K562 (cell line): ENCODE measurements around the gene RALGPS1. TPM values are rescaled to one million over a fixed set of nuclear protein-coding genes. Genes with fewer than 3 reads are reported as not detected.
A peak's percentile ranks its signal among the peaks of the same experiment; 100 is the strongest.

Source experiments
- DIDO1 ChIP-seq: fragments of 450-650 bp; IDR thresholded peaks from 2 replicates; pipeline ENCODE4 v1.6.1; 2016; ENCODE audit warnings: low read depth, missing biosample characterization, missing genetic modification characterization
- ESRRA ChIP-seq: fragments of 450-650 bp; IDR thresholded peaks from 2 replicates; pipeline ENCODE4 v1.6.1; 2014; ENCODE audit warnings: low read depth, mild to moderate bottlenecking, moderate library complexity, borderline replicate concordance
- FOXA1 ChIP-seq: fragments of 450-650 bp; IDR thresholded peaks from 2 replicates; pipeline ENCODE4 v1.6.1; 2016; ENCODE audit warnings: mild to moderate bottlenecking, borderline replicate concordance
- NR1H2 ChIP-seq: sonication (generic); formaldehyde crosslinking; IDR thresholded peaks from 2 replicates; pipeline ENCODE4 v1.4.0; 2020; ENCODE audit warnings: mild to moderate bottlenecking, missing genetic modification reagents
- NR2C1 ChIP-seq, 2 experiments: fragments of 450-650 bp; IDR thresholded peaks; 2 replicates each; pipeline ENCODE4 v1.6.1; 2017; ENCODE audit warnings: mild to moderate bottlenecking in 2 of 2, antibody characterized with exemption in 1 of 2, inconsistent platforms in 1 of 2, missing compliant biosample characterization in 1 of 2, missing genetic modification characterization in 1 of 2
- POLR2AphosphoS2 ChIP-seq: IDR thresholded peaks from 2 replicates; pipeline ENCODE4 v1.6.1; 2012; ENCODE audit warnings: low read length, improper control_type of control experiment
- SOX6 ChIP-seq: fragments of 450-650 bp; IDR thresholded peaks from 2 replicates; pipeline ENCODE4 v1.6.1; 2014; ENCODE audit warnings: mild to moderate bottlenecking
- TCF7L2 ChIP-seq: fragments of 150-350 bp; IDR thresholded peaks from 2 replicates; pipeline ENCODE4 v1.6.1; 2016; ENCODE audit warnings: low read depth, mild to moderate bottlenecking, low read length, moderate library complexity
- TEAD4 ChIP-seq, 2 experiments: sonication (generic) in 1 of 2; formaldehyde crosslinking in 1 of 2; IDR thresholded peaks; 2 replicates each; pipeline versions ENCODE4 v1.6.1 to v1.8.0; 2012 to 2022; ENCODE audit warnings: borderline replicate concordance in 1 of 2, inconsistent platforms in 1 of 2, low read length in 1 of 2, mild to moderate bottlenecking in 1 of 2, missing genetic modification reagents in 1 of 2
- ZBTB7A ChIP-seq: IDR thresholded peaks from 2 replicates; pipeline ENCODE4 v1.6.1; 2011; ENCODE audit warnings: low read depth, mild to moderate bottlenecking, low read length, moderate library complexity, borderline replicate concordance; ENCODE audit not compliant: control insufficient read depth
- ZNF143 ChIP-seq: sonication (generic); formaldehyde crosslinking; IDR thresholded peaks from 2 replicates; pipeline ENCODE4 v1.9.0; 2022; ENCODE audit warnings: mild to moderate bottlenecking, missing genetic modification reagents
- ZNF253 ChIP-seq: fragments of 250-450 bp; sonication (Bioruptor Pico); conservative IDR thresholded peaks from 2 replicates; pipeline ENCODE4 v1.6.1; 2021; ENCODE audit warnings: mild to moderate bottlenecking
- ZNF347 ChIP-seq: fragments of 450-650 bp; formaldehyde crosslinking; IDR thresholded peaks from 2 replicates; pipeline ENCODE4 v1.4.0; 2020; ENCODE audit warnings: low read depth, mild to moderate bottlenecking, moderate library complexity
- polyA plus RNA-seq, 8 experiments: library from polyadenylated mRNA; depleted of rRNA in 4 of 8; stranded (reverse) in 5 of 8; unstranded in 3 of 8; fragments of >200 nt; fragmentation: Nextera tagmentation in 2 of 8; fragmentation: Illumina TruSeq in 1 of 8; extraction: Ambion mirVana in 2 of 8; extraction: Trizol in 1 of 8; gene quantifications; 2 replicates each; pipeline versions ENCODE4 v1.2.1 to v1.2.3, GENCODE V29; 2011 to 2014; ENCODE audit warnings: inconsistent platforms in 1 of 8, missing spikeins in 1 of 8
- total RNA-seq, 7 experiments: library from RNA; depleted of rRNA in 6 of 7; stranded (reverse); fragments of >200 nt in 6 of 7; fragmentation: Illumina TruSeq in 2 of 7; extraction: Trizol in 2 of 7; gene quantifications; 2 replicates each; pipeline versions ENCODE4 v1.2.1 to v1.2.3, GENCODE V29; 2011 to 2021; ENCODE audit warnings: low replicate concordance in 1 of 7
- TF ChIP-seq, protein P1 (sequence below): fragments of 250-450 bp; sonication (Bioruptor Pico); IDR thresholded peaks from 2 replicates; pipeline ENCODE4 v1.4.0; 2020
- TF ChIP-seq, protein P2 (sequence below): fragments of 450-650 bp; formaldehyde crosslinking; IDR thresholded peaks from 2 replicates; pipeline ENCODE4 v1.4.0; 2020; ENCODE audit warnings: mild to moderate bottlenecking, moderate library complexity
- TF ChIP-seq, protein P3 (sequence below): fragments of 450-650 bp; IDR thresholded peaks from 2 replicates; pipeline ENCODE4 v1.6.1; 2014; ENCODE audit warnings: low read depth, mild to moderate bottlenecking, moderate library complexity, borderline replicate concordance
- TF ChIP-seq, protein P4 (sequence below): fragments of 250-450 bp; sonication (Bioruptor Pico); IDR thresholded peaks from 2 replicates; pipeline ENCODE4 v1.8.0; 2022; ENCODE audit warnings: inconsistent platforms

The RALGPS1 gene
- total and polyA plus RNA-seq, 9 of the 15 experiments (the other 6 are each of a cell fraction or from before 2014, with no cell fraction given), result 0.04 to 2.6 (median 1.5) TPM

DNA sequence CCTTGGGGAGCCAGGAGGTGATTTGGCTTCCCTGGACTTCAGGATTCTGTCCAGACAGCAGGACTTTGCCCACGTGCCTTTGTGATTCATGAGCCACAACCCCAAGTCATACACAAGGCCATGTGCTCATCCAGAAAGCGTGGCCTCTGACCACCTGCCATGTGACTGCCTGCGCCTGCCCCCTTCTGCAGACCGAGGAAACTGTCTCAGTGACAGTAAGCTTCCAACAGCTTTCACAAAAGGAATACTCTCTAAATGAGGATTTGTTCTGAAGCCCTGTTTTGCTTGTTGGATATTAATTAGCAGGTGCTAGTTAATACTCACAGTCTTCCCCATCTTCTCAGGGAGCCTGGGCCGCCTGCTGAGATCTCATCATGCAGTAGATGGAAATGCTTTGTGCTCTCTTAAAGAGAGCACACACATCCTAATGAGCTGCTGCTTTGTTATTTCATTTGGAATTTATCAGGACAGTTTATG lies 244.8 kb downstream of the RALGPS1 start (continued):
- TF ChIP-seq, protein P1, sequence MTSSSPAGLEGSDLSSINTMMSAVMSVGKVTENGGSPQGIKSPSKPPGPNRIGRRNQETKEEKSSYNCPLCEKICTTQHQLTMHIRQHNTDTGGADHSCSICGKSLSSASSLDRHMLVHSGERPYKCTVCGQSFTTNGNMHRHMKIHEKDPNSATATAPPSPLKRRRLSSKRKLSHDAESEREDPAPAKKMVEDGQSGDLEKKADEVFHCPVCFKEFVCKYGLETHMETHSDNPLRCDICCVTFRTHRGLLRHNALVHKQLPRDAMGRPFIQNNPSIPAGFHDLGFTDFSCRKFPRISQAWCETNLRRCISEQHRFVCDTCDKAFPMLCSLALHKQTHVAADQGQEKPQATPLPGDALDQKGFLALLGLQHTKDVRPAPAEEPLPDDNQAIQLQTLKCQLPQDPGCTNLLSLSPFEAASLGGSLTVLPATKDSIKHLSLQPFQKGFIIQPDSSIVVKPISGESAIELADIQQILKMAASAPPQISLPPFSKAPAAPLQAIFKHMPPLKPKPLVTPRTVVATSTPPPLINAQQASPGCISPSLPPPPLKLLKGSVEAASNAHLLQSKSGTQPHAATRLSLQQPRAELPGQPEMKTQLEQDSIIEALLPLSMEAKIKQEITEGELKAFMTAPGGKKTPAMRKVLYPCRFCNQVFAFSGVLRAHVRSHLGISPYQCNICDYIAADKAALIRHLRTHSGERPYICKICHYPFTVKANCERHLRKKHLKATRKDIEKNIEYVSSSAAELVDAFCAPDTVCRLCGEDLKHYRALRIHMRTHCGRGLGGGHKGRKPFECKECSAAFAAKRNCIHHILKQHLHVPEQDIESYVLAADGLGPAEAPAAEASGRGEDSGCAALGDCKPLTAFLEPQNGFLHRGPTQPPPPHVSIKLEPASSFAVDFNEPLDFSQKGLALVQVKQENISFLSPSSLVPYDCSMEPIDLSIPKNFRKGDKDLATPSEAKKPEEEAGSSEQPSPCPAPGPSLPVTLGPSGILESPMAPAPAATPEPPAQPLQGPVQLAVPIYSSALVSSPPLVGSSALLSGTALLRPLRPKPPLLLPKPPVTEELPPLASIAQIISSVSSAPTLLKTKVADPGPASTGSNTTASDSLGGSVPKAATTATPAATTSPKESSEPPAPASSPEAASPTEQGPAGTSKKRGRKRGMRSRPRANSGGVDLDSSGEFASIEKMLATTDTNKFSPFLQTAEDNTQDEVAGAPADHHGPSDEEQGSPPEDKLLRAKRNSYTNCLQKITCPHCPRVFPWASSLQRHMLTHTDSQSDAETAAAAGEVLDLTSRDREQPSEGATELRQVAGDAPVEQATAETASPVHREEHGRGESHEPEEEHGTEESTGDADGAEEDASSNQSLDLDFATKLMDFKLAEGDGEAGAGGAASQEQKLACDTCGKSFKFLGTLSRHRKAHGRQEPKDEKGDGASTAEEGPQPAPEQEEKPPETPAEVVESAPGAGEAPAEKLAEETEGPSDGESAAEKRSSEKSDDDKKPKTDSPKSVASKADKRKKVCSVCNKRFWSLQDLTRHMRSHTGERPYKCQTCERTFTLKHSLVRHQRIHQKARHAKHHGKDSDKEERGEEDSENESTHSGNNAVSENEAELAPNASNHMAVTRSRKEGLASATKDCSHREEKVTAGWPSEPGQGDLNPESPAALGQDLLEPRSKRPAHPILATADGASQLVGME (CRISPR knock-in tag), result peak; percentile 60
- TF ChIP-seq, protein P2, sequence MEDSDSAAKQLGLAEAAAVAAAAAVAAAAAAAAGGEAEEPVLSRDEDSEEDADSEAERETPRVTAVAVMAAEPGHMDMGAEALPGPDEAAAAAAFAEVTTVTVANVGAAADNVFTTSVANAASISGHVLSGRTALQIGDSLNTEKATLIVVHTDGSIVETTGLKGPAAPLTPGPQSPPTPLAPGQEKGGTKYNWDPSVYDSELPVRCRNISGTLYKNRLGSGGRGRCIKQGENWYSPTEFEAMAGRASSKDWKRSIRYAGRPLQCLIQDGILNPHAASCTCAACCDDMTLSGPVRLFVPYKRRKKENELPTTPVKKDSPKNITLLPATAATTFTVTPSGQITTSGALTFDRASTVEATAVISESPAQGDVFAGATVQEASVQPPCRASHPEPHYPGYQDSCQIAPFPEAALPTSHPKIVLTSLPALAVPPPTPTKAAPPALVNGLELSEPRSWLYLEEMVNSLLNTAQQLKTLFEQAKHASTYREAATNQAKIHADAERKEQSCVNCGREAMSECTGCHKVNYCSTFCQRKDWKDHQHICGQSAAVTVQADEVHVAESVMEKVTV (CRISPR knock-in tag), result peak; percentile 30
- TF ChIP-seq ZNF143 (no peak), TEAD4 (IDR thresholded peaks at IDR 0.05; ENCODE audit: low read length) (0 out of 2 replicates have a peak, but pooled peaks have one; percentile 14), TEAD4 (CRISPR knock-in tag; IDR thresholded peaks at IDR 0.05; ENCODE audit: borderline replicate concordance) (no peak), NR1H2 (no peak), ZBTB7A (no peak), ZNF347 (CRISPR knock-in tag) (no peak), FOXA1 (no peak), ZNF253 (no peak), POLR2AphosphoS2 (no peak), ESRRA (no peak), SOX6 (no peak), TCF7L2 (no peak), DIDO1 (peak; percentile 35; the same call in 1 of the 2 replicates), NR2C1 (IDR thresholded peaks at IDR 0.05) (no peak), NR2C1 (tag; IDR thresholded peaks at IDR 0.05) (peak; percentile 81)
- TF ChIP-seq, protein P3, sequence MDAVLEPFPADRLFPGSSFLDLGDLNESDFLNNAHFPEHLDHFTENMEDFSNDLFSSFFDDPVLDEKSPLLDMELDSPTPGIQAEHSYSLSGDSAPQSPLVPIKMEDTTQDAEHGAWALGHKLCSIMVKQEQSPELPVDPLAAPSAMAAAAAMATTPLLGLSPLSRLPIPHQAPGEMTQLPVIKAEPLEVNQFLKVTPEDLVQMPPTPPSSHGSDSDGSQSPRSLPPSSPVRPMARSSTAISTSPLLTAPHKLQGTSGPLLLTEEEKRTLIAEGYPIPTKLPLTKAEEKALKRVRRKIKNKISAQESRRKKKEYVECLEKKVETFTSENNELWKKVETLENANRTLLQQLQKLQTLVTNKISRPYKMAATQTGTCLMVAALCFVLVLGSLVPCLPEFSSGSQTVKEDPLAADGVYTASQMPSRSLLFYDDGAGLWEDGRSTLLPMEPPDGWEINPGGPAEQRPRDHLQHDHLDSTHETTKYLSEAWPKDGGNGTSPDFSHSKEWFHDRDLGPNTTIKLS, result peak; percentile 62; the same call in 1 of the 2 replicates
- TF ChIP-seq, protein P4, sequence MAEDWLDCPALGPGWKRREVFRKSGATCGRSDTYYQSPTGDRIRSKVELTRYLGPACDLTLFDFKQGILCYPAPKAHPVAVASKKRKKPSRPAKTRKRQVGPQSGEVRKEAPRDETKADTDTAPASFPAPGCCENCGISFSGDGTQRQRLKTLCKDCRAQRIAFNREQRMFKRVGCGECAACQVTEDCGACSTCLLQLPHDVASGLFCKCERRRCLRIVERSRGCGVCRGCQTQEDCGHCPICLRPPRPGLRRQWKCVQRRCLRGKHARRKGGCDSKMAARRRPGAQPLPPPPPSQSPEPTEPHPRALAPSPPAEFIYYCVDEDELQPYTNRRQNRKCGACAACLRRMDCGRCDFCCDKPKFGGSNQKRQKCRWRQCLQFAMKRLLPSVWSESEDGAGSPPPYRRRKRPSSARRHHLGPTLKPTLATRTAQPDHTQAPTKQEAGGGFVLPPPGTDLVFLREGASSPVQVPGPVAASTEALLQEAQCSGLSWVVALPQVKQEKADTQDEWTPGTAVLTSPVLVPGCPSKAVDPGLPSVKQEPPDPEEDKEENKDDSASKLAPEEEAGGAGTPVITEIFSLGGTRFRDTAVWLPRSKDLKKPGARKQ (CRISPR knock-in tag), result no peak
